Stimulated activated CD8-positive, alpha-beta memory T cell treated with anti-CD3 and anti-CD28 coated beads, Interleukin-7, amount 100 ng/mL, for 1 hour (primary cell): ENCODE measurements around the gene BRAF.
"Not testable (repeated sequence)": the region's sequence is repeated elsewhere in the genome, so short reads cannot be mapped to it uniquely, and the experiment has no call there.

Experiments used
- DNase-seq, 2 donors: peaks; one replicate each; pipeline ENCODE4 v3.0.0-alpha.2; 2020; ENCODE audit warnings: low read depth in 2 of 2

The BRAF gene

GRCh38 chr7:140712392-140712791 lies 212.3 kb downstream of the BRAF start:
- DNase-seq = not testable (repeated sequence)

GRCh38 chr7:140708764-140709163 lies 216.0 kb downstream of the BRAF start:
- DNase-seq = not testable (repeated sequence)

GRCh38 chr7:140707132-140707531 lies 217.6 kb downstream of the BRAF start:
- no peak for DNase-seq

DNA sequence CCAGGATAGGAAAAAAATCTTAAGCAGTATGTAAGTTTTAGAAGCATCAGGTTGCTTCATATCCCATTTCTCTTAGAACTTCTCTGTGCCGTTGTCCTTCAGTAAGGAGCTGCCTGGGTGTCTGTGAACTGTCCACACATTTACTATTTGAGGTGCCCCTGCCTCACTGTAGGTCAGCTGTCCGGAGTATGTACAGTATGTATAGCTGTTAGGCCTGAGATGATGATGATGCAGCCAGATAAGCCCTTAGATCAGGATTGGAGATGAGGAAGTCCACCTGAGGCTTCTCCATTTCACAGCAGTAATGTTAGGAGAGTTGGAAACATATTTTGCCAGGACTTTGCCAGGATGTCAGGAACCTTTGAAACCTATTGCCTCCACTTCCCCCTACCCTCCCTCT lies 220.5 kb downstream of the BRAF start:
- no peak for DNase-seq

GRCh38 chr7:140702774-140703173 lies 222.0 kb downstream of the BRAF start:
- no peak for DNase-seq

GRCh38 chr7:140698477-140698876 lies 226.3 kb downstream of the BRAF start:
- DNase-seq = no peak

DNA sequence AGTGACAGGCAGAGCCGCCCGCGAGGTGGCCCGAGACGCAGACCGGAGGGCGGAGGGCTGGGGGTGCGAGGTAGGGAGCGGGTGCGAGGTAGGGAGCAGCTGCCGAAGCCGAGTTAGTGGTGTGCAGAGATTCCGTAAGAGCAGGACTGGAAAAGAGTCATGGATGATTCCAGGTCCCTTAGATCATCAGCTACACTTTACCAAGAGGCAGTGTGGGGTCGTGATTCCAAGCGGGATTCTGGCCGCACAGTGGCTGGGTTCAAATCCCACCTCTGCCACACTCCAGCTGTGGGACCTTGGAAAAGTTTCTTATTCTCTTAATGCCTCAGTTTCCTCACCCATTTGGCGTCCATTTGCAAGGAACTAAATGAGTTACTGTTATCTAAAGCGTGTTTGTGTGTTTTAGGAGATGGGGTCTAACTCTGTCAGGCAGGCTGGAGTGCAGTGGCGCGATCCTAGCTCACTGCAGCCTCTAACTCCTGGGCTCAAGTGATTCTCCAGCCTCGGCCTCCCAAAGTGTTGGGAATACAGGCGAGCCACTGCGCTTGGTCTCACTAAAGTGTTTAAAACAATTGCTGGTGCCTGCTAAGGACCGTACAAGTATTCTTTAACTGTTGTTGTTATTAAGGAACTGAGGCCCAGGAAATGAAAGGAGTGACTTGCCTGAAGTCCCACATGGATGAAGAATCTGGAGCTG lies 227.1 kb downstream of the BRAF start:
- no peak for DNase-seq

DNA sequence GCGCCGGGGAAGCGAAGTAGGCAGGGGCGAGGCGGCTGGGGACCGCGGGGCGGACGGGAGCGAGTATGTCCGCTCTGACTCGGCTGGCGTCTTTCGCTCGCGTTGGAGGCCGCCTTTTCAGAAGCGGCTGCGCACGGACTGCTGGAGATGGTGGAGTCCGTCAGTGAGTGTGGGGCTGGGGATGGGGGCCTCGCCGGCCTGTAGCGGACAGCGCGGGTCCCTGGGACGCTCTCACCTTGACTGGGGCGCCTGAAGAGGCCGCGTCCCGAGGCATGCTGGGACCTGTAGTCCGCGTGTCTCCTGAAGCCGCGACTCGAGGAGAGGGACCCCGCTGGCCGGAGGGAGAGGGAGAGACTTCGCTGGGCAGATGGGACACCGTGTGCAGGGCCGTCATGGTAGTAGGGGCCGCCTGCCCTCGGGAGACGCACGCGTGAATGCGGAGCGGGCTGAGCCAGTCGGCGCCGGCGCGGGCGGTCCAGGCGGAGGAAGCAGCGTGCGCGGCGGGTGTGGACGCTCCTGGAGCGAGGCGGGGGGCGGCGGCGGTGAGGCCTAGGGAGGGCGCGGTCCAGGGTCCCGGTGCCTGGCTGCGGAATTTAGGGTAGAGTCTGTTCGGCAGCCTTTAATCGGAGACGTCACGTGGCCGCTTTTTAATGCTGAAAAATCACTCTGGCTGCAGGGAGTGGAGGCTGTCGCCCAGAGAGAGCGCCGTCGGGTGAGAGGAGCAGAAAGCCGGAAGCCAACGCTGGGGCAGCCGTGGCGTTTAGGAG lies 227.9 kb downstream of the BRAF start, which contains the start of gene NDUFB2:
NDUFB2 (plus strand) TSS at position 29 of the 767 bp plus-strand sequence; CDS start at position 66, 37 bp downstream.
- DNase-seq = peak; percentile 30 to 42

DNA sequence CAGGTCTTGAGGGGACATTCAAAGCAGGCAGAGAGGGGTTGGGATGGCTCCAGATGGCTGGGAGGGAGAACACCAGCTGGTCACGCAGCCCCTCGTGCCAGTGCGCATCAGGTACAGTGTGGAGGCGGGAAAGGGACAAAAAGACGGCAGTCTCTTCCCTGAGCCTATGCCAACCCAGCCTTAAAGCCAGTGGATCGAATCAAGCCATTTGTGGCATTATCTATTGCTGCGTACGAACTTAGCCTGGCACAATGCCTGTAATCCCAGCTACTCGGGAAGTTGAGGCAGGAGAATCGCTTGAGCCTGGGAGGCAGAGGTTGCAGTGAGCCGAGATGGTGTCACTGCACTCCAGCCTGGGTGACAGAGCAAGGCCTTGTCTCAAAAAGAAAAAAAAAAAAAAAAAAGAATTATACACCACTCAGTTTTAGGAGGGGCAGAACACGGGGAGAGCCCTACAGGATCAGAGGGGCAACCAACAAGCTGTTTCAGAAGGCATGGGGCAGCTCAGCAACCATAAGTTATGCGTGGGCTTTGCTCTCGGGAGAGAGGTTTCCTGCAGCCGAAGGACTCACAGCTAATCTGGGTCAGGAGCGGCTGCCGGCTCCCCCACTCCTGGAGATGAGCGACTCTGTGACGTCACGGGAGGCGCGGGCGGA lies 228.6 kb downstream of the BRAF start:
- DNase-seq = peak; percentile 88 to 91

DNA sequence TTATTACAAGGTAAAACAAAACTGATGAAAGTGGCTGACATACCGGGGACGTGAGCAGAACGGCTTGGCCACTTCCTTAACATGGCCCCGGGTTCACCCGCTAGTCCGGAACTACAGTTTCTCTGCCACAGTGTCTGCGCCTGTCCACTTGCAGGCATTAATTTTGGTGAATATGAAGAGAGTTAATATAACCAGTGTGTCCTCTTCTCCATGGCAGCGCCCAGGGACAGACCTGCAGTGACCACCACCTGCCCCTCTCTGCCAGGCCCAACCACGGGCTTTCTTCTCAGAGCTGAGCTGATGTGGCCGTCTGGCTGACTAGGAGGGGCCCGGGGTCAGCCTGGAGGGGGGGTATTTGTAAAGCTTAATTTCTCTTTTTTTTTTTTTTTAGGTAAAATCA lies 229.3 kb downstream of the BRAF start:
- DNase-seq = no peak

- no peak for DNase-seq
Measured at GRCh38 chr7:140694592-140694991, 230.1 kb downstream of the BRAF start.

DNA sequence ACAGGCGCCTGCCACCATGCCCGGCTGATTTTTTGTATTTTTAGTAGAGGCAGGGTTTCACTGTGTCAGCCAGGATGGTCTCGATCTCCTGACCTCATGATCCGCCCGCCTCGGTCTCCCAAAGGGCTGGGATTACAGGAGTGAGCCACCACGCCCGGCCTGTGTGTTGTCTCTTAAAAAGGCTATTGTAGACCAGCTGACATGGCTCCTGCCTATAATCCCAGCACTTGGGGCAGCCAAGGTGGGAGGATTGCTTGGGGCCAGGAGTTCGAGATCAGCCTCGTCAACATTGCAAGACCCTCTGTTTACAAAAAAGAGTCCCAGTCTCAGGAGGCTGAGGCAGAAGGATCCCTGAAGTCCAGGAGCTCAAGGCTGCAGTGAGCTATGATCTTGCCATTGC lies 230.9 kb downstream of the BRAF start:
- DNase-seq = not testable (repeated sequence)

DNA sequence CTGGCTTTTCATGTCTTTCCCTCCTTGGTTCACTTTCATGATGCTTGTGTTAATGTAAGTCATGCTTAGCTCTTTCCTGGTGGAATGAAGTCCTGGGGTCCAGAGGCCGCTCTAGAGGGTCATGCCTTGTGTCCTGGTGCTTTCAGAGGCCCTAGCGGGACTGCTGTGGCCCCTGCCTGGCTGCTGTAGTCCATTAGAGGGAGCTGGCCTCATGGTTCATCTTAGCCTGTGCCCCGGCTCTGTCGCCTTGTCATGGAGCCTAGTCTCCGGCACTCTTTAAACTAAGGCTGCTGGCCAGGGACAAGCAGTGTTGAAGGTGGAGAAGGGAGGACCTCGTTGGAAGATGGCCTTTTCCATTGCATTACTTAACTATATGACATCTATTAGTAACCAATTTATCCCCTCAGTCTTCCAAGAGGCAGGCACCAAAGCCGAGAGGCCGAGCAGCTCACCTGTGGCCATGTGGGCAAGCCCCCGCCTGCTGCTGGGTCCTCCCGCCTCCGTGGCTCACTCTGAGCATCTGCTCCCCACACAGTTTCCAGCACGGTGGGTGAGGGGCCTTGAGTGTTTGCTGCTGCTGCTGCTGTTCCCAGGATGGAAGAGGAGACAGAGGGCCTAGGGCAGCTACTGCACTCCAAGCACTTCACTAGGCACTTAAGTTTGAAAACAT lies 233.2 kb downstream of the BRAF start:
- no peak for DNase-seq

DNA sequence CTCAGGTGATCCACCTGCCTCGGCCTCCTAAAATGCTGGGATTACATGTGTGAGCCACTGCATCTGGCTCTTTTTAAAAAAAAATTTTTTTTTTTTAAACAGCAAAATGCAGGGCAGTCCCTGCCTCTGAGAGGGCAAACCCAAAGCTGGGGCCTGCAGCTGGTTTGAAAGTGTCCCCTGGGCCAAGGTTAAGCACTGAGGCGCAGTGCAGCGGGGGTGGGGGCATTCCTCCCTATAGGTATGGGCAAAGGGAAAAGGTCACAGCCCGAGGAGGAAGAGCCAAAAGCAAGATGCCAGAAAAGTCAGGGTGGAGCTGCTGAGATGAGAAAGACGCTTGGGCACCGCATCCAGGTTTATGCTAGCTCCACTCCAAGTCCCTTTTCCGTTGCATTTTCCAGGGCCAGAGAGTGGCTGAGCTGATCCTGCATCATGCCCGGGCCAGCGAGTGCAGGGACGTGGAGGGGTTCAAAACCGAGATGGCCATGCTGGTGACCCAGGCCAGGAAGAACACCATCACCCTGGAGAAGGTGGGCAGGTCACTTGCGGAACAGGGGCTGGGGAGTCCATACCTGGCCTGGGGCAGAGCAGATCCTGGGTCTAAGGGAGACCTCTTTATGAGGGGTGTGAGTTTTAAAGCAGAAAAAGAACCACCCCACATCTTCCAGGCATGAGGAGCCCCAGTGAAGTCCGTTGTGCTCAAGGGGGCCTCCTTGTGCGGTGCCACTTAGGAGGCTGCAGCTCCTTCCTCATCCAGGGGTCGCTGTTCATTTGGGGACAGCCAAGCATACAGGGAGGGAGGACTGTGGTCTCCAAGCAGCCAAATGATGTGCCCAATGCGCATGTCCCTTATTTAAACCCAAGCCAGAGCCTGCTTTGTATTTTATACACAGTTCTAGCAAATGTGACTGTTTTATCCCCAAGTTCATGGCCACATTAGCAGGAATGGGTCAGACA lies 235.3 kb downstream of the BRAF start:
- DNase-seq = no peak

GRCh38 chr7:140688341-140688740 lies 236.4 kb downstream of the BRAF start:
- no peak for DNase-seq

DNA sequence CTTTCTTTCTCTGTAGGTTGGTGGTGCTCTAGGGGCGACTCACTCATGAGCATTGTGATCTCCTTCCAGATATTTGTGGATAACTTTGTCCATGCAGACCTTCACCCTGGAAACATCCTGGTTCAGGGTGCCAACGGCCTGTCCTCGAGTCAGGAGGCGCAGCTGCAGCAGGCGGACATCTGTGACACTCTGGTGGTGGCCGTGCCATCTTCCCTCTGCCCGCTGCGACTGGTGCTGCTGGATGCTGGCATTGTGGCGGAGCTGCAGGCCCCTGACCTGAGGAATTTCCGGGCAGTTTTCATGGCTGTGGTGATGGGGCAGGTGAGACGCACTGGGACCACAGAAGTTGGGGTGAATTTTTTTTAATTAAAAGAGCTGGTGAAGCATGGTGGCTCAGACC lies 237.8 kb downstream of the BRAF start:
- DNase-seq = no peak

DNA sequence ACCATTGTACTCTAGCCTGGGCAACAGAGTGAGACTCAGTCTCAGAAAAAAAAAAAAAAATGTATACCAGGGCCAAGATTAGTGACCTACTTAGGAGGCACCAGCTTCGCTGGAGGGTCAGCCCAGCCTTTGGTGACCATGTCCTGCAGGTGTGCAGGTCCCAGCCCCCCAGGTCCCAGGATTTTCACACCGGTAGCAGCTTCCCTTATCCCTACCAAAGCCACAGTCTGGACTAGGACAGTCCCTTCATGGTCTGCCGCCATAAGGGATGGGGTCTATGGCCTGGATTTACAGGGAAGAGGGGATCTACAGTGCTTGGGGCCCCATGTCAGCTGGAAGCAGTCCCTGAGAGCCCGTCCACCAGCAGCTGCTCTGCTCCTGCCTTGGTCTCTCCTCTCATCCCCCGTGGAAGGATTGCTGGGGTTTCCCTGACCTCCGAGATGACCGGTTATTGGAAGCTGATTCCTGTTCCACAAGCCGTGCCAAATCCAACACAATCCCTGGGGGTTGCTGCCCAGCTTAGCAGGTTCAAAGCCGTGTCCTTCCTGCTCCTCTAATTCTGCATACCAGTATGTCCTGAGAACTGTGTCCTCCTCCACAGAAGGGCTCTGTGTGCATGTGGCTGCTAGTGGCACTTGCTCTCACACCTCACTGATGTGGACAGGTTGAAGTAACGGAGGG lies 239.2 kb downstream of the BRAF start:
- no peak for DNase-seq

- DNase-seq = no peak
Measured at GRCh38 chr7:140684066-140684950, 240.4 kb downstream of the BRAF start.

DNA sequence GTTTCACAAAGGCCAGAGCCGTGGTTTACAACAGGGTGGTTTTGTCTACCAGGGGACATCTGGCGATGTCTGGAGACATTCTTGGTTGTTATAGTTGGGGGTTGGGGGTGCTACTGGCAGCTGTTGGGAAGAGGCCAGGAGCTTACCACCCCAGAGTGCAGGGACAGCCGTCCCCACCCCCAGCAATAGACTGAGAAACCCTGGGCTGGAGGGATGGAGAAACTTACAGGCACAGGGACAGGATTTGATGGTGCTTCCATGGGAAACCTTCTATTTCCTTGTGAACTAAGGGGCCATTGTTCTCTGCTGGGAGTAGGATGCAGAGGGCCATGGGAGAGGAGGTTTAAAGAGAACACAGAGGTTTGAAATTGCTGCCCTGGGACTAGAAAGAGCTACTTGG lies 241.1 kb downstream of the BRAF start:
- DNase-seq = no peak
